NCI-H69 (cell line): ENCODE measurements around the gene BIRC3.

Experiments
- DNase-seq: peaks from one replicate; lab custom pipeline; 2025; lab: John Stamatoyannopoulos, UW

BIRC3 gene

DNA sequence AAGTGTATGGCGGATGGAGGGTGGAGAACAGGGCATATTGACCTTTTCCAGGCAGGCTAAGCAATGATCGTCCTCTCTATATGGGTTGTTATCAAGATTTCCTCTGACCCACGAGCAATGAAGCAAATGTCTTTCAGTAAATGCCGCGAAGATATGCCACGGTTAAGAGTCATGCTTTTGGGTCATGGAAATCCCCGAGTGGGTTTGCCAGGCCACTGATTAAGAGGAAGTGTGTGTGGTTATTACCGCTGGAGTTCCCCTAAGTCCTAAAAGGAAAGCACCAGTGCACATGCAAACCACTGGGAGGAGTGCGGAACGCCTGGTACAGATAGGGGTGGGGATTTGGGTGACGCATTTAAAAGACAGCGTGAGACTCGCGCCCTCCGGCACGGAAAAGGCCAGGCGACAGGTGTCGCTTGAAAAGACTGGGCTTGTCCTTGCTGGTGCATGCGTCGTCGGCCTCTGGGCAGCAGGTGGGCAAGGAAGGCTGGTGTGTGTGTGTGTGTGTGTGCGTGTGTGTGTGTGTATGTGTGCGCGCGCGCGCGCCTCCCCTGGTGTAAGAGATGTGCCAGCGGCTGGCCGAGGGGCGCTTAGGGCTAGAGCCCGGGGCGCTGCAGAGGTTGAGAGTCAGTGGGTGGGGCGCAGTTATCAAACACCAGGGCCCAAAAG is at the start of gene BIRC3:
Gene BIRC3, plus strand, starts transcription at position 386 of the 669 bp plus-strand sequence. CDS start 7,026 bp downstream, outside the sequence.
- peak; percentile 98 for DNase-seq

DNA sequence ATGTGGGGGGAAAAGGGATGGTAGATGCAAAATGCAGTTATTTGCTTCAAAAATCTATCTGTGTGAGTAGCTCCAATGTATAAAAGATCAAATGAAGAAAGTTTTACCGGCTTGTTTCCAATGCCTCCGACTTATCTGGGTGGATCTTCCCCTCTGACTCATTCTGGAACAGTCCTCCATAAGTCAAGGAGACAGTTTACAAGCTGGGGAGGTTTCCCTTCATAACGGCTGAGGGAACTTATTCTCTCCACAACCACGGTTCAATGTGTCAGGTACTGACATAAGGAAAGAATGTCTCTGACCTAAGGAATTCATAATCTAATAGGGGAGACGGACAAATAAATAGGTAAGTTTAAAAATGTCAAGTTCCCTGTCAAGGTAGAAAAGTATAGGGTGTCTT is 49.7 kb upstream of the BIRC3 start:
- DNase-seq, result no peak

GRCh38 chr11:102268083-102268984 is 49.0 kb upstream of the BIRC3 start:
- DNase-seq, result peak; percentile 95

DNA sequence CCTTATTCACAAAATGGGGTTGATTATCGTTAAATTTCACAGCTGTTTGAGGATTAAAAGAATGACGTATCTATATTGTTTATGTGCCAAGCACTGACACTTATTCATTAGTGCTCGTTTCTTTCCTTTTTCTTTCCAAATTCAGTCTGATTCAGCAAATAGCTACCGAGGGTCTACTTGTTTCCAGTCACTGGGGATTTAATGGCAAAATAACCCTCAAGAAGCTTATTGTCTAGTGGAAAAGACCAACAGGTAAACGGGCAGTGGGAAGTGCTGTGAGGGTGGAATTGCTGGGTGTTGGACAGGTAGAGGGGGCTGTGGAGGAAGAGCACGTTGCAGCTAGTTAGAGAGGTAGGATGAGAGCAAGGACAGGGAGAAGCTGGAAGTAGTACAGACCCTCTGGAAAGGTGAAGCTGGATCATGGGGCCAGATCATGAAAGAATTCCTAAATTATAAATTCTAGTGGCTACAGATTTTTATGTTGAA is 48.3 kb upstream of the BIRC3 start:
- peak; percentile 30 for DNase-seq

- DNase-seq, result no peak
Observed at GRCh38 chr11:102269927-102270326, 47.4 kb upstream of the BIRC3 start.

GRCh38 chr11:102272047-102272824 is 45.0 kb upstream of the BIRC3 start:
- no peak for DNase-seq

- DNase-seq, result no peak
Observed at GRCh38 chr11:102274628-102275027, 42.7 kb upstream of the BIRC3 start.

DNA sequence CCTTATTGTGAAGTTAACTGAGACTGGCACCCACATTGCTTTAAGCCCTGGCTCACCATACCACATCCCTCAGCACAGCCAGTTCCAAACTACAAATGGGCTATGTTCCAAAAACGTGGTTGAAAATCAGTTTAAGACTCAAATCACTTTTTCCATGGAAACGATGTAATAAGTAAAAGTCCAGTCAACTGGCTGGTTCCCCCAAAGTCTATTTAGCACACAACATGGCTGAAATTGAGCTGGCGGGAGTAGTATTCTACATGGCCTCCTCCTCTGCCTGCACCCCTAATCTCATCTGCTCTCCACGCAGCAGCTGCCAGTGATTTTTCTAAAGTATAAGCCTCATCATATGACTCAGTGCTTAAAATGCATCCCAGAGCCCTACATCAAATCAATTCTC is 40.9 kb upstream of the BIRC3 start:
- no peak for DNase-seq

GRCh38 chr11:102276783-102277182 is 40.5 kb upstream of the BIRC3 start:
- no peak for DNase-seq

GRCh38 chr11:102279641-102280170 is 37.6 kb upstream of the BIRC3 start:
- DNase-seq, result peak; percentile 12

GRCh38 chr11:102280245-102280833 is 36.9 kb upstream of the BIRC3 start:
- no peak for DNase-seq

DNA sequence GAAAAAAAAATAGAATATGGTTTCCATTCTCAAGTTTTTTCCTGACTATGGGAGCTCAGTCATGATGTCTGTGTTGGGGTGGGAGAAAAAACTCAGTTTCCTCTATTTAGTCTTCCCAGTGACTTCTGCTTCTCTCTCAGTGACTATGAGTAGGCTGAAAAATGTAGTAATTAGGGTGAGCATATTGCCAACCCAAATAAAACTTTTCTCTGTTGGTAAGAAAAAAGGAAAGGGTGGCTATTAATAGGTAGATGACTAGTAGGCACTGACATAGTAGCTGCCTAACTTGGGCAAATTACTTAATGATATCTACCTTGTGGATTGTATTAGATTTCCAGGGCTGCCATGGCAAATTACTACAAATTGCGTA is 34.2 kb upstream of the BIRC3 start:
- no peak for DNase-seq

DNA sequence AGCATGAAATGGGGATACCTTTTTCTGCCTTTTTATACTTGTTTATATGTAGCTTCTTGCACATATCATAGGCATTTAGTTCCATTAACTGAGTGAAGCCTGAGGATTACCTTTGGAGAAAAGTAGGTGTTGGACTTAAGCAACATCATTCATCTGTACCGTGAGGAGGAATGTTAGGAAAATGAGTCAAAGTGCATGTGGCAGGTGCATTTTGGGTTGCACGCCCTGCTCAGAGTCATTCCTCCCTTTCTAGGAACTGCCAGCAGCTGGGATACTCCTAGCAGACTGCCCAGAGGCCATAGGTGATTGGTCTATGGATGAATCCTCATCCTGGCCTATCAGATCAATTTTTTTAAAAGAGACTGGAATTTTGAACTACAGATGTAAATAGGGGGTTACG is 33.3 kb upstream of the BIRC3 start:
- DNase-seq, result no peak

- no peak for DNase-seq
Observed at GRCh38 chr11:102286292-102286691, 31.0 kb upstream of the BIRC3 start.

DNA sequence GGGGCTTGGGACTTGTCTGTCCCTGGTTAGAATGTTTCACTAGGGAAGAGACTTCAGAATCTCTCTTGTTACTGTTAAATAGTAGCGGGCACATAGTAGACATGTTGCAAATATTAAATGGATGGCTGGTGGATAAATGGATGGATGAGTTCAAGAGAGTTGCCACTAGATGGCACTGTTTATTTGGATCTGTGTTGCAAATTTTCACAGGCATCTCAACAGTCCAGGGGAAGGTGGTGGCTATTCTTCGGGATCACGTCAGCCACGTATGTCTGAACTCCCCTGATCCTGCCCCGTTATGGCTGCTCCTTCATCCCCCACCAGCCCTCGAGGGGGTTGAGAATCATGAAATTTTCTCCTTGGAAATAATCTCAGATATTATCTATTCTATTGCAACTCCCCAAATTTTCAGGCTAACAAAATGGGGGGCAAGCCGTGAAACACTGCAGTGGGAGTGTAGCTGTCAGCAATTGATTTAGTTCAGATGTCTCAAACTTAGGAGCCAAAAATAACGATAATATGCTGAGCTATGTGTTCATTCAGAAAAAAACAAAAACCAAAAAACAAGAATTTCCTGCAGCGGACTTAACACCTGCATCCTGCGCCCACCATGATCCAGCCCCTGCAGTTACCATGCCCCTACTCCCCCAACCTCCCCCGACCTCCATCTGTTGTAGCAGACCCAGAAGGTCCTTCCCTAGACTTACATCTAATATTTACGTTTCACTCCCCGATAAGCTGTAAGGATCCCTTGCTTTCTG is 29.1 kb upstream of the BIRC3 start:
- DNase-seq, result peak; percentile 83

DNA sequence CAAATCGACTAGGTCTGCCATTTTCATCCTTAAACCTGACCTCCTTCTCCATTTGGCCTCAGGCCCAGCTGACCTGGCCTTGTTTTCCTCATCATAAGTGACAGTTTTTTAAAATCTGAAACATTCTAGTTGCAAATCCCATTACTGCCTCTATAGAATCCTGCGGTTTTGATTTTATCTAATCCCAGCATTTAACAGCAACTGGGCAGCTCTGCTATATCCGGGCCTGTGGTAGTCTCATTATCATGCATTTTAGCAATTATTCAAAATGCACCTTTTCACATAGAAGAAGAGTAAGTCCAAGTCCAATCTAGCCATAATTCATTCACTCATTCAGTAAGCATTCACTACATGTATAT is 28.6 kb upstream of the BIRC3 start:
- no peak for DNase-seq

- no peak for DNase-seq
Observed at GRCh38 chr11:102289592-102289991, 27.7 kb upstream of the BIRC3 start.

- no peak for DNase-seq
Observed at GRCh38 chr11:102291831-102292230, 25.5 kb upstream of the BIRC3 start.

- DNase-seq, result peak; percentile 42
Observed at GRCh38 chr11:102292933-102293332, 24.4 kb upstream of the BIRC3 start.

DNA sequence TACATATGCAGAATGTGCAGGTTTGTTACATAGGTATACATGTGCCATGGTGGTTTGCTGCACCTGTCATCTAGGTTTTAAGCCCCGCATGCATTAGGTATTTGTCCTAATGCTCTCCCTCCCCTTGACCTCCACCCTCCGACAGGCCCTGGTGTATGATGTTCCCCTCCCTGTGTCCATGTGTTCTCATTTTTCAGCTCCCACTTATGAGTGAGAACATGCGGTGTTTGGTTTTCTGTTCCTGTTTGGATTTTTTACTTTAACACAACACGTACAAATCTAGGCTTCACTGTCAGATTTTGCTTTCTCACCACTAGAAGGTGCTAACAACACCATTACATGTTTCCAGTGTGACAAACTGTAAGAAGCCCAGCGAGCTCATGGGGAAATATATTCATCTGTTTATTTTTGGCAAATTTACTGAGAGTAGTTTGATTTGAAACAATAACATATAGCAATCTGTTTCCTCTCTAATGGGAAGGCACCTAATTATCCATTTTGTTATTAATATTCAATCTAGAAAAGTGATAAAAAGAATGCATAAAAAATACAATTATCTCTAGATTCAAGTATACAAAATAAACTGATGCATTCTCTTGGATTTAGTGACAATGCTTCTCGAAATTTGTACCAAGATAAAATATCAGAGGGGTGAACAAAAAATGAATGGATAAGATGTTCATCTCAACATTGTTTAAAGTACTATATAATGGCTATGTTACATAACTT is 23.2 kb upstream of the BIRC3 start:
- peak; percentile 47 for DNase-seq
